HCT116 (cell line): Measurements from ENCODE around the gene ARGLU1. TPM values are rescaled to one million over a fixed set of nuclear protein-coding genes. Genes with fewer than 3 reads are reported as not detected.

Experiments
- ATAC-seq: fragments of 200-7000 bp; cut with Tn5 transposase; 2 replicates; pipeline ENCODE4 v1.9.1; 2020; ENCODE audit warnings: mild to moderate bottlenecking, moderate library complexity
- BruUV-seq: library from RNA; stranded (reverse); fragments of 400-500 nt; replicated peaks from 2 replicates; lab custom pipeline; 2021; lab: Mats Ljungman, UMichigan
- CTCF ChIA-PET: fragments of 300-600 bp; sonication (Branson Sonifier 250); formaldehyde crosslinking; loops from one replicate; lab custom pipeline; 2021; ENCODE audit warnings: antibody characterized with exemption; lab: Charles Lee
- POLR2A ChIA-PET: fragments of 300-600, 350-600 bp; sonication (Branson Sonifier 250); formaldehyde crosslinking; loops from one replicate; lab custom pipeline; 2021; ENCODE audit warnings: antibody characterized with exemption; lab: Charles Lee
- RAD21 ChIA-PET, 2 experiments: fragments of 300-600 bp; sonication (Branson Sonifier 250); formaldehyde crosslinking; loops; one replicate each; lab custom pipeline; 2023; ENCODE audit warnings: low total read pairs in 2 of 2; ENCODE audit not compliant: uncharacterized antibody in 2 of 2, unreplicated experiment in 2 of 2, low non-redundant PET in 1 of 2; lab: Charles Lee
- DNase-seq: peaks from one replicate; pipeline ENCODE4 v3.0.0-alpha.2; 2010; ENCODE audit warnings: low read depth, low spot score
- H2AFZ ChIP-seq: fragments of 200-600 bp; shearing (Covaris generic), sonication (generic); 2 replicates; pipeline ENCODE4 v1.6.1; 2017; ENCODE audit warnings: low read depth, mixed run types, mixed read lengths, antibody characterized with exemption, low read length; ENCODE audit not compliant: poor library complexity, severe bottlenecking
- H3K27ac ChIP-seq: 2 replicates; pipeline ENCODE4 v1.5.1; 2012; ENCODE audit warnings: low read depth, low read length
- H3K27me3 ChIP-seq: fragments of 200-600 bp; sonication (generic); 2 replicates; pipeline ENCODE4 v1.6.1; 2016; ENCODE audit warnings: mixed run types, low read length, mixed read lengths; ENCODE audit not compliant: insufficient read depth
- H3K36me3 ChIP-seq, 2 experiments: fragments of 200-500 bp in 1 of 2; fragments of 200-600 bp in 1 of 2; sonication (Bioruptor generic) in 1 of 2; sonication (generic) in 1 of 2; 2 replicates each; pipeline versions ENCODE4 v1.5.1 to v1.6.1; 2014 to 2016; ENCODE audit warnings: low read length in 2 of 2, inconsistent platforms in 1 of 2, mixed read lengths in 1 of 2, mixed run types in 1 of 2; ENCODE audit not compliant: insufficient read depth in 2 of 2, control insufficient read depth in 1 of 2
- H3K4me1 ChIP-seq, 2 experiments: fragments of 200-600 bp in 1 of 2; sonication (generic) in 1 of 2; 2 replicates each; pipeline versions ENCODE4 v1.5.1 to v1.6.1; 2012 to 2017; ENCODE audit warnings: low read length in 2 of 2, inconsistent platforms in 1 of 2, mild to moderate bottlenecking in 1 of 2, mixed read lengths in 1 of 2, mixed run types in 1 of 2, moderate library complexity in 1 of 2; ENCODE audit not compliant: insufficient read depth in 2 of 2, control insufficient read depth in 1 of 2
- H3K4me2 ChIP-seq: fragments of 200-600 bp; sonication (generic); 2 replicates; pipeline ENCODE4 v1.6.1; 2017; ENCODE audit warnings: mixed run types, low read length, mixed read lengths
- H3K4me3 ChIP-seq, 2 experiments: fragments of 200-600 bp in 1 of 2; sonication (generic) in 1 of 2; replicated peaks in 1 of 2; 2 replicates each; pipeline ENCODE4 v1.5.1; 2011 to 2016; ENCODE audit warnings: low read length in 2 of 2, control low read depth in 1 of 2, low read depth in 1 of 2, mild to moderate bottlenecking in 1 of 2, mixed read lengths in 1 of 2, mixed run types in 1 of 2
- H3K79me2 ChIP-seq: fragments of 200-600 bp; sonication (generic); 2 replicates; pipeline ENCODE4 v1.6.1; 2017; ENCODE audit warnings: mild to moderate bottlenecking, mixed run types, low read length, moderate library complexity, mixed read lengths; ENCODE audit not compliant: insufficient read depth
- H3K9ac ChIP-seq: fragments of 200-600 bp; sonication (generic); 2 replicates; pipeline ENCODE4 v1.6.1; 2016; ENCODE audit warnings: low read length, mixed read lengths
- H3K9me2 ChIP-seq: fragments of 200-600 bp; sonication (generic), shearing (Covaris generic); 2 replicates; pipeline ENCODE4 v1.6.1; 2017; ENCODE audit warnings: mixed run types, mild to moderate bottlenecking, moderate library complexity; ENCODE audit not compliant: insufficient read depth
- H3K9me3 ChIP-seq, 2 experiments: fragments of 200-500 bp in 1 of 2; fragments of 200-600 bp in 1 of 2; sonication (Bioruptor generic) in 1 of 2; sonication (generic) in 1 of 2; 2 replicates each; pipeline ENCODE4 v1.6.1; 2014 to 2017; ENCODE audit warnings: low read length in 2 of 2, mixed read lengths in 2 of 2, inconsistent platforms in 1 of 2, low read depth in 1 of 2, mild to moderate bottlenecking in 1 of 2, mixed run types in 1 of 2, moderate library complexity in 1 of 2; ENCODE audit not compliant: control insufficient read depth in 1 of 2, insufficient read depth in 1 of 2
- H4K20me1 ChIP-seq: fragments of 200-600 bp; sonication (generic), shearing (Covaris generic); 2 replicates; pipeline ENCODE4 v1.6.1; 2017; ENCODE audit warnings: mixed run types, mild to moderate bottlenecking, moderate library complexity; ENCODE audit not compliant: insufficient read depth
- CBX3 ChIP-seq: IDR thresholded peaks from 2 replicates; pipeline ENCODE4 v1.6.1; 2012; ENCODE audit warnings: low read depth
- CEBPB ChIP-seq: IDR thresholded peaks from 2 replicates; pipeline ENCODE4 v1.6.1; 2012; ENCODE audit warnings: low read depth
- EGR1 ChIP-seq: IDR thresholded peaks from 2 replicates; pipeline ENCODE4 v1.6.1; 2012; ENCODE audit warnings: low read depth
- ELF1 ChIP-seq: IDR thresholded peaks from 2 replicates; pipeline ENCODE4 v1.6.1; 2012; ENCODE audit warnings: low read depth, borderline replicate concordance
- EZH2 ChIP-seq: fragments of 200-600 bp; sonication (generic); IDR thresholded peaks from 2 replicates; pipeline ENCODE4 v1.6.1; 2017; ENCODE audit warnings: antibody characterized with exemption, mixed run types
- FOSL1 ChIP-seq: IDR thresholded peaks from 2 replicates; pipeline ENCODE4 v1.6.1; 2012; ENCODE audit warnings: low read depth
- JUND ChIP-seq: IDR thresholded peaks from 2 replicates; pipeline ENCODE4 v1.6.1; 2012
- MAX ChIP-seq: IDR thresholded peaks from 2 replicates; pipeline ENCODE4 v1.6.1; 2012
- POLR2A ChIP-seq: IDR thresholded peaks from 2 replicates; pipeline ENCODE4 v1.7.0; 2011; ENCODE audit warnings: borderline replicate concordance; ENCODE audit not compliant: insufficient read depth, insufficient read length; ENCODE audit errors: extremely low read depth
- POLR2AphosphoS5 ChIP-seq: IDR thresholded peaks from 2 replicates; pipeline ENCODE4 v1.6.1; 2011; ENCODE audit warnings: mild to moderate bottlenecking, low read depth, low read length, moderate library complexity
- RAD21 ChIP-seq: IDR thresholded peaks from 2 replicates; pipeline ENCODE4 v1.6.1; 2012; ENCODE audit warnings: low read depth, mild to moderate bottlenecking
- SIN3A ChIP-seq: IDR thresholded peaks from 2 replicates; pipeline ENCODE4 v1.6.1; 2012; ENCODE audit warnings: low read depth
- SP1 ChIP-seq: IDR thresholded peaks from 2 replicates; pipeline ENCODE4 v1.6.1; 2012; ENCODE audit warnings: low read depth
- TCF7L2 ChIP-seq: IDR thresholded peaks from 2 replicates; pipeline ENCODE4 v1.7.0; 2011; ENCODE audit warnings: borderline replicate concordance, inconsistent platforms; ENCODE audit not compliant: insufficient read depth, insufficient read length; ENCODE audit errors: extremely low read depth
- ZBTB33 ChIP-seq: IDR thresholded peaks from 2 replicates; pipeline ENCODE4 v1.6.1; 2011; ENCODE audit warnings: mild to moderate bottlenecking, low read length, moderate library complexity; ENCODE audit not compliant: insufficient replicate concordance; ENCODE audit errors: extremely low read depth
- ZNF274 ChIP-seq: fragments of 200-500 bp; sonication (Bioruptor generic); IDR thresholded peaks from 2 replicates; pipeline ENCODE4 v1.6.1; 2014; ENCODE audit warnings: mild to moderate bottlenecking, low read depth, low read length, inconsistent platforms
- intact Hi-C: fragments of 100-400 bp; cut with micrococcal nuclease; formaldehyde crosslinking; loops from 2 replicates; pipeline ENCODE4 v1.10.0; 2022
- total RNA-seq: library from RNA; stranded (reverse); gene quantifications from one replicate; pipeline ENCODE4 v1.2.1, GENCODE V29; 2021; ENCODE audit not compliant: unreplicated experiment
- TF ChIP-seq, protein P1 (sequence below), 3 experiments: fragments of 200-600 bp in 1 of 3; sonication (generic) in 1 of 3; IDR thresholded peaks in 2 of 3; conservative IDR thresholded peaks in 1 of 3; 2 replicates each; pipeline ENCODE4 v1.5.1; 2012 to 2017; ENCODE audit warnings: low read depth in 2 of 3, low read length in 2 of 3, antibody characterized with exemption in 1 of 3, borderline replicate concordance in 1 of 3, control low read depth in 1 of 3, mild to moderate bottlenecking in 1 of 3, mixed read lengths in 1 of 3, mixed run types in 1 of 3, moderate library complexity in 1 of 3; ENCODE audit not compliant: insufficient read depth in 1 of 3

Gene ARGLU1
- total RNA-seq, 1 experiment from 2014 or later: 57.8 TPM

DNA sequence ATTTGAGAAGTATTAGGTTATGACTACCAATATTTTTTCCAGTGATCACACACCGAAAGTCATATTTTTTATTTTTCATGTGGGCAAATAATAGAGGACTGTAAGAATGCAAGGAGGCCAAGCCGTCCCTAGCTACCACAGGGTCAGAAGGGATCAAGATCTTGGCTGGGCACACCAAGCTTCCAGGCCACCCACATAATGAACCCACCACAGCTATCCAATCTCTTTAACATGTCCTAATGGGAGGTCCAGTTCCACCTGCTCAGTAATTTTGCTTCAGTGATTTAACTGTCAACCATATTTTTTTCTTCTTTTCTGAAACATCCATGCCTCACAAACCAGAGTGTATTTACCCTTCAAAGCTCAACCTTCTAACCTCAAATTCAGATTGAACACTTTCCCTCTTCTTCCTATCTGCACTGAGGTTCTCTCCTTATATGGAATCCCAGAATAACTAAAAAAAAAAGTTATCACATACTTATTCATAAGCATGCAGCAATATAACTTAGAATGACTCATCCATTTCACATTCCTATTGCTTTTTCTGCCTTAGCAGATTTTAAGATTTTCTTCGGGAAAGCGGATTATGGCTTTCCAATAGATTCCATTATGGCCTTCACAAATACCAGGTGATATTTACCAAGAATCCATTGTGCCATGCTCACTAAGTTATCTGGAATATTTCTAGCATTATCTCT, 12.2 kb downstream of the ARGLU1 start:
- Histone ChIP-seq H3K4me3 (no peak overlapping the region), H3K9ac (no peak overlapping the region), H3K9me3 (no peaks in the 10 kb centered on the region), H3K79me2 (peaks cover 100% of the 10 kb centered on the region)
- TF ChIP-seq SP1: no peak
- TF ChIP-seq POLR2A: no peak
- TF ChIP-seq POLR2AphosphoS5: no peak
- TF ChIP-seq JUND: no peak
- TF ChIP-seq CEBPB: no peak
- no peak for TF ChIP-seq FOSL1
- TF ChIP-seq, protein P1, sequence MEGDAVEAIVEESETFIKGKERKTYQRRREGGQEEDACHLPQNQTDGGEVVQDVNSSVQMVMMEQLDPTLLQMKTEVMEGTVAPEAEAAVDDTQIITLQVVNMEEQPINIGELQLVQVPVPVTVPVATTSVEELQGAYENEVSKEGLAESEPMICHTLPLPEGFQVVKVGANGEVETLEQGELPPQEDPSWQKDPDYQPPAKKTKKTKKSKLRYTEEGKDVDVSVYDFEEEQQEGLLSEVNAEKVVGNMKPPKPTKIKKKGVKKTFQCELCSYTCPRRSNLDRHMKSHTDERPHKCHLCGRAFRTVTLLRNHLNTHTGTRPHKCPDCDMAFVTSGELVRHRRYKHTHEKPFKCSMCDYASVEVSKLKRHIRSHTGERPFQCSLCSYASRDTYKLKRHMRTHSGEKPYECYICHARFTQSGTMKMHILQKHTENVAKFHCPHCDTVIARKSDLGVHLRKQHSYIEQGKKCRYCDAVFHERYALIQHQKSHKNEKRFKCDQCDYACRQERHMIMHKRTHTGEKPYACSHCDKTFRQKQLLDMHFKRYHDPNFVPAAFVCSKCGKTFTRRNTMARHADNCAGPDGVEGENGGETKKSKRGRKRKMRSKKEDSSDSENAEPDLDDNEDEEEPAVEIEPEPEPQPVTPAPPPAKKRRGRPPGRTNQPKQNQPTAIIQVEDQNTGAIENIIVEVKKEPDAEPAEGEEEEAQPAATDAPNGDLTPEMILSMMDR (IDR thresholded peaks at IDR 0.05 in 2 of 3, conservative IDR thresholded peaks at IDR 0.05 in 1 of 3; ENCODE audit: borderline replicate concordance in 1 of 3, insufficient read depth in 1 of 3, low read depth in 2 of 3, low read length in 2 of 3): no peak
- TF ChIP-seq ELF1: no peak
- no peak for TF ChIP-seq MAX
- TF ChIP-seq ZNF274: no peak
- TF ChIP-seq EGR1: no peak
- no peak for TF ChIP-seq ZBTB33
- TF ChIP-seq TCF7L2: no peak
- TF ChIP-seq CBX3: no peak
- TF ChIP-seq SIN3A: no peak
- TF ChIP-seq RAD21: no peak
- TF ChIP-seq EZH2: no peak
- TF ChIP-seq, all 23 proteins: peak for 0
- peaks cover 50% of the 10 kb centered on the region; the same call in 1 of the 2 replicates for H4K20me1 ChIP-seq
- H3K27ac ChIP-seq: no peak overlapping the region
- H2AFZ ChIP-seq: no peak overlapping the region
- no peaks in the 10 kb centered on the region for H3K9me2 ChIP-seq
- no peaks in the 10 kb centered on the region for H3K27me3 ChIP-seq
- H3K36me3 ChIP-seq: peaks cover 55 to 69% of the 10 kb centered on the region in 2 experiments
- H3K4me2 ChIP-seq: no peak overlapping the region
- no peaks in the 10 kb centered on the region for H3K4me1 ChIP-seq
- CTCF ChIA-PET: no interaction called here
- DNase-seq (no peak), ATAC-seq (no peak)
- POLR2A ChIA-PET: no interaction called here
- RAD21 ChIA-PET: no interaction called here
- intact Hi-C loops: no loop called here
- no TSS peak for BruUV-seq
